ENCODE results near the gene CADPS. TPM values are rescaled to one million over a fixed set of nuclear protein-coding genes. Genes with fewer than 3 reads are reported as not detected.

The CADPS gene
- total RNA-seq, 1 experiment from 2014 or later = not detected

DNA sequence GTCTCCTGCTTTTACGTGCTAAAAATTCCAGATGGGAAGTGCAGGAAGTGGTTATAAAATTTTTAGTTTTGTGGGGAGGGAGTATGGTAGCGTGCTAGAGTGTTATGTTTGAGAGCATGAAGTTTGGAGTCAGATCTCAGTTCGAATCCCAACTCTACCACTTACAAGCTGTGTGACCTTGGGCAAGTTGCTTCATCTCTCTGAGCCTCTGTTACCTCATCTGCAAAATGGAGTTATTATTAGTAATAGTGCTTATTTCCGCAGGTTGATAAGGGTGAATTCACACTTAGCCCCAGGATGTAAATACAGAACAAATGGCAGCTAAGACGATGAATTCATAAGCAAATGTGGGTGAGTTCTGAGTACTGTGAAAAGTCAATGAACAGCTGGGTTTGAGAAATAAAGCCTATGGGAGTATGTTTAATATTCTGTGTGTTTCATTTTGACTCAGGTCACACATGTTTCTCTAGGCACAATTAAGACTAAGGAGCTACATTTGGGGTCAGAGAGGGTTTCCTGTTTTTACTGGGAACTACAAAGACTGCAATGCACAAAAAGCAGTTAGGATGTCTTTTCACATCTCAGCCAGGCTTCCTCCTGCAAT, 428.8 kb downstream of the CADPS start:
- BruUV-seq (replicated peaks) = no TSS peak
- CTCF ChIA-PET = no interaction called here

DNA sequence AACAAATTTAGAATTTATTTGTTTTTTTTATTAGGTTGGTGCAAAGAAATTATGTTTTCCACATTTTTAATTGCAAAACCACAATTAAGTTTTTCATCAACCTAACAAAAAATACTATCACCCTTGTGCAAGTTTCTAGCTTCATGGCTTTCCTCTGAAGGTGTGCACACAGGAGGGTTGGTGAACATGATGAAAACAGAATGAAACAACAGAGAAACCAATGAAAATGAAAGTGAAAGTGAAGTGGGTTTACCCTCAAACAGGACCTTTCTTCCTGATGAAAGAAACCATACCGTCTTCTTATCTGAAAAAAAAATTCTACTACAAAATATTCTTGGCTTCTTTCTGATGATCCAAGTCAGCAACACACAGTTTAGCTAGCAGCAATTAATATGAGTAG, 429.9 kb downstream of the CADPS start:
- no peak overlapping the region for H3K9ac ChIP-seq (ENCODE audit: low read length)
- POLR2A ChIA-PET (ENCODE audit: unreplicated experiment) = no interaction called here
- ATAC-seq (no peak; the same call in 1 of the 2 replicates), DNase-seq (no peak)
- no peak overlapping the region for H3K27ac ChIP-seq (ENCODE audit: low read length)
- H2AFZ ChIP-seq (ENCODE audit: low read length) = peak overlapping the region; percentile 52; the same call in 1 of the 2 replicates
- H3F3A ChIP-seq (ENCODE audit: low read length, unreplicated experiment) = no peaks in the 10 kb centered on the region
- peak overlapping the region; percentile 56 for H3K4me3 ChIP-seq (ENCODE audit: low read length)
- H3K9me2 ChIP-seq (replicated peaks; ENCODE audit: low read length) = no peaks in the 10 kb centered on the region
- no peaks in the 10 kb centered on the region for H3K4me1 ChIP-seq (ENCODE audit: insufficient read depth, low read length)
- CTCF ChIA-PET = no interaction called here
- intact Hi-C loops (cut with micrococcal nuclease) = no loop called here
- peak overlapping the region; percentile 55 for H3K4me2 ChIP-seq (ENCODE audit: low read length)
- no peaks in the 10 kb centered on the region for H3K79me2 ChIP-seq (ENCODE audit: low read length)
- H3K36me3 ChIP-seq (ENCODE audit: low read depth, low read length) = no peaks in the 10 kb centered on the region
- BruUV-seq (replicated peaks) = no TSS peak
- no peaks in the 10 kb centered on the region for H3K9me3 ChIP-seq (ENCODE audit: low read length)
- TF ChIP-seq EZH2phosphoT487 (IDR thresholded peaks at IDR 0.05; ENCODE audit: borderline replicate concordance, low read length) (no peak), EZH2 (IDR thresholded peaks at IDR 0.05; ENCODE audit: low read length, unreplicated experiment) (no peak), CTCF (conservative IDR thresholded peaks at IDR 0.05; ENCODE audit: low read depth, low read length) (no peak)
- no peaks in the 10 kb centered on the region for H4K20me1 ChIP-seq (ENCODE audit: low read length)
- peaks cover 12% of the 10 kb centered on the region; the same call in 1 of the 2 replicates for H3K27me3 ChIP-seq (ENCODE audit: low read length)

More for the DNA sequence above, 428.8 kb downstream of the CADPS start:
- H3K9ac ChIP-seq (ENCODE audit: low read length) = no peak overlapping the region
- no peaks in the 10 kb centered on the region for H4K20me1 ChIP-seq (ENCODE audit: low read length)
- no peaks in the 10 kb centered on the region for H3F3A ChIP-seq (ENCODE audit: low read length, unreplicated experiment)
- no peaks in the 10 kb centered on the region for H3K9me3 ChIP-seq (ENCODE audit: low read length)
- peak overlapping the region; percentile 52; the same call in 1 of the 2 replicates for H2AFZ ChIP-seq (ENCODE audit: low read length)
- ATAC-seq = no peak
- intact Hi-C loops (cut with micrococcal nuclease) = no loop called here
- H3K36me3 ChIP-seq (ENCODE audit: low read depth, low read length) = no peaks in the 10 kb centered on the region
- POLR2A ChIA-PET (ENCODE audit: unreplicated experiment) = no interaction called here
- H3K27me3 ChIP-seq (ENCODE audit: low read length) = peaks cover 12% of the 10 kb centered on the region; the same call in 1 of the 2 replicates
- no peak for TF ChIP-seq CTCF (conservative IDR thresholded peaks at IDR 0.05; ENCODE audit: low read depth, low read length)
- TF ChIP-seq EZH2 (IDR thresholded peaks at IDR 0.05; ENCODE audit: low read length, unreplicated experiment) = no peak
- TF ChIP-seq EZH2phosphoT487 (IDR thresholded peaks at IDR 0.05; ENCODE audit: borderline replicate concordance, low read length) = no peak
- DNase-seq = no peak
- H3K4me3 ChIP-seq (ENCODE audit: low read length) = no peak overlapping the region
- no peaks in the 10 kb centered on the region for H3K79me2 ChIP-seq (ENCODE audit: low read length)
- no peaks in the 10 kb centered on the region for H3K9me2 ChIP-seq (replicated peaks; ENCODE audit: low read length)
- no peaks in the 10 kb centered on the region for H3K4me1 ChIP-seq (ENCODE audit: insufficient read depth, low read length)
- H3K27ac ChIP-seq (ENCODE audit: low read length) = no peak overlapping the region
- peak overlapping the region; percentile 55 for H3K4me2 ChIP-seq (ENCODE audit: low read length)

GRCh38 chr3:62439978-62440377, 435.2 kb downstream of the CADPS start:
- Histone ChIP-seq H3K27me3 (ENCODE audit: low read length) (peaks cover 18% of the 10 kb centered on the region), H3K9me2 (replicated peaks; ENCODE audit: low read length) (no peaks in the 10 kb centered on the region), H3F3A (ENCODE audit: low read length, unreplicated experiment) (no peaks in the 10 kb centered on the region), H4K20me1 (ENCODE audit: low read length) (no peaks in the 10 kb centered on the region), H3K4me2 (ENCODE audit: low read length) (no peak overlapping the region), H3K36me3 (ENCODE audit: low read depth, low read length) (no peaks in the 10 kb centered on the region), H3K9ac (ENCODE audit: low read length) (no peak overlapping the region), H3K4me3 (ENCODE audit: low read length) (no peak overlapping the region), H2AFZ (ENCODE audit: low read length) (no peak overlapping the region), H3K27ac (ENCODE audit: low read length) (no peak overlapping the region), H3K9me3 (ENCODE audit: low read length) (no peaks in the 10 kb centered on the region), H3K4me1 (ENCODE audit: insufficient read depth, low read length) (no peaks in the 10 kb centered on the region), H3K79me2 (ENCODE audit: low read length) (no peaks in the 10 kb centered on the region)
- CTCF ChIA-PET = no interaction called here
- ATAC-seq (no peak), DNase-seq (no peak)
- POLR2A ChIA-PET (ENCODE audit: unreplicated experiment) = no interaction called here
- TF ChIP-seq CTCF (conservative IDR thresholded peaks at IDR 0.05; ENCODE audit: low read depth, low read length) (no peak), EZH2phosphoT487 (IDR thresholded peaks at IDR 0.05; ENCODE audit: borderline replicate concordance, low read length) (no peak), EZH2 (IDR thresholded peaks at IDR 0.05; ENCODE audit: low read length, unreplicated experiment) (no peak)
- intact Hi-C loops (cut with micrococcal nuclease) = no loop called here
- no TSS peak for BruUV-seq (replicated peaks)
